PC-9 (cell line): ENCODE measurements around the gene FGF14. TPM values are rescaled to one million over a fixed set of nuclear protein-coding genes. Genes with fewer than 3 reads are reported as not detected.

Source experiments
- BruUV-seq: library from RNA; stranded (reverse); fragments of 400-500 nt; replicated peaks from 2 replicates; lab custom pipeline; 2021; lab: Mats Ljungman, UMichigan
- CTCF ChIA-PET: fragments of 300-600 bp; sonication (Branson Sonifier 250); formaldehyde crosslinking; loops from one replicate; lab custom pipeline; 2022; ENCODE audit warnings: antibody characterized with exemption; lab: Charles Lee
- POLR2A ChIA-PET: fragments of 300-600 bp; sonication (Branson Sonifier 250); formaldehyde crosslinking; loops from one replicate; lab custom pipeline; 2022; ENCODE audit warnings: antibody characterized with exemption; ENCODE audit not compliant: unreplicated experiment; lab: Charles Lee
- DNase-seq, 2 experiments: peaks; one replicate each; pipeline versions ENCODE4 v3.0.0 to v3.0.0-alpha.2; 2015 to 2022; ENCODE audit warnings: mixed read lengths in 1 of 2
- H2AFZ ChIP-seq: fragments of 200-600 bp; sonication (generic); 2 replicates; pipeline ENCODE4 v1.8.1; 2017; ENCODE audit warnings: antibody characterized with exemption
- H3F3A ChIP-seq: fragments of 200-600 bp; sonication (generic); 2 replicates; pipeline ENCODE4 v1.8.1; 2017; ENCODE audit warnings: antibody characterized with exemption, mild to moderate bottlenecking, low read depth; ENCODE audit not compliant: insufficient read depth
- H3K27ac ChIP-seq: fragments of 200-600 bp; sonication (generic); 2 replicates; pipeline ENCODE4 v1.6.1; 2016; ENCODE audit warnings: mixed run types
- H3K27me3 ChIP-seq: fragments of 200-600 bp; sonication (generic); 2 replicates; pipeline ENCODE4 v1.6.1; 2016; ENCODE audit warnings: low read depth, mixed run types; ENCODE audit not compliant: insufficient read depth
- H3K36me3 ChIP-seq: fragments of 200-600 bp; sonication (generic); 2 replicates; pipeline ENCODE4 v1.6.1; 2016; ENCODE audit warnings: low read depth, mixed run types
- H3K4me1 ChIP-seq: fragments of 200-600 bp; sonication (generic); replicated peaks from 2 replicates; pipeline ENCODE4 v1.6.1; 2016; ENCODE audit warnings: mixed run types; ENCODE audit not compliant: insufficient read depth
- H3K4me2 ChIP-seq: fragments of 200-600 bp; sonication (generic); 2 replicates; pipeline ENCODE4 v1.6.1; 2017; ENCODE audit warnings: mixed run types
- H3K4me3 ChIP-seq: fragments of 200-600 bp; sonication (generic); 2 replicates; pipeline ENCODE4 v1.6.1; 2016; ENCODE audit warnings: mixed run types
- H3K79me2 ChIP-seq: fragments of 200-600 bp; sonication (generic); 2 replicates; pipeline ENCODE4 v1.6.1; 2017; ENCODE audit warnings: low read depth, mixed run types
- H3K9me2 ChIP-seq: fragments of 200-600 bp; sonication (generic); 2 replicates; pipeline ENCODE4 v1.8.1; 2017; ENCODE audit warnings: mild to moderate bottlenecking; ENCODE audit not compliant: insufficient read depth
- H3K9me3 ChIP-seq: fragments of 200-600 bp; sonication (generic); 2 replicates; pipeline ENCODE4 v1.8.1; 2016; ENCODE audit warnings: low read depth; ENCODE audit not compliant: insufficient read depth
- H4K20me1 ChIP-seq: fragments of 200-600 bp; sonication (generic); 2 replicates; pipeline ENCODE4 v1.8.1; 2017; ENCODE audit not compliant: insufficient read depth
- EZH2 ChIP-seq: fragments of 200-600 bp; sonication (generic); IDR thresholded peaks from 2 replicates; pipeline ENCODE4 v1.8.0; 2017; ENCODE audit warnings: antibody characterized with exemption, low read depth
- intact Hi-C: fragments of 100-400 bp; cut with micrococcal nuclease; formaldehyde crosslinking; loops from one replicate; pipeline ENCODE4 v1.10.0; 2022; ENCODE audit not compliant: unreplicated experiment
- total RNA-seq: library from RNA; stranded (reverse); gene quantifications from 2 replicates; pipeline ENCODE4 v1.2.3, GENCODE V29; 2021
- TF ChIP-seq, protein P1 (sequence below): fragments of 200-600 bp; sonication (generic); conservative IDR thresholded peaks from 2 replicates; pipeline ENCODE4 v1.6.1; 2017; ENCODE audit warnings: mixed run types, antibody characterized with exemption, mild to moderate bottlenecking, moderate library complexity

Gene FGF14
- total RNA-seq, 1 experiment from 2014 or later = not detected

DNA sequence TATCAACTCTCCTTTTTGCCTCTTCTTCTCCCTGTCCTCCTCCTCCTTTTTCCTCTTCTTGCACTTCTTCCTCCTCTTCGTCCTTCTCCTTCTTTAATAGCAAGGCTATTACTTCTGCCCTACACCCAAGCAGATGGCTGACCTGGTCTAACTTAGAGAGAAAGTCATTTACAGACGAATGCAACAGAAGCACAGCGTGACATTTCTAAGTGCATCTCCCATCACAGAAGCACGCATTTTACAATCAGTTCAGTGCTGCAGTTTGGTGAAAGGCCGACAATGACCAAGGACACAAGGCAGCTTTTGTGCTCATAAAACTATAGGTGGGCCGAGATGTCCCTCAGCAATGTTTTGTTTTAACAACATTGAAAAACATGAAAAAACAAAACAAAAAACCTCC is 231.5 kb downstream of the FGF14 start:
- H3K27me3 ChIP-seq = peaks cover 16% of the 10 kb centered on the region
- CTCF ChIA-PET = no interaction called here
- no peak overlapping the region for H3K4me2 ChIP-seq
- no peak for DNase-seq
- H3K27ac ChIP-seq = no peak overlapping the region
- intact Hi-C loops = no loop called here
- H3K9me2 ChIP-seq = no peaks in the 10 kb centered on the region
- no peaks in the 10 kb centered on the region for H4K20me1 ChIP-seq
- no peak for TF ChIP-seq EZH2
- TF ChIP-seq, protein P1, sequence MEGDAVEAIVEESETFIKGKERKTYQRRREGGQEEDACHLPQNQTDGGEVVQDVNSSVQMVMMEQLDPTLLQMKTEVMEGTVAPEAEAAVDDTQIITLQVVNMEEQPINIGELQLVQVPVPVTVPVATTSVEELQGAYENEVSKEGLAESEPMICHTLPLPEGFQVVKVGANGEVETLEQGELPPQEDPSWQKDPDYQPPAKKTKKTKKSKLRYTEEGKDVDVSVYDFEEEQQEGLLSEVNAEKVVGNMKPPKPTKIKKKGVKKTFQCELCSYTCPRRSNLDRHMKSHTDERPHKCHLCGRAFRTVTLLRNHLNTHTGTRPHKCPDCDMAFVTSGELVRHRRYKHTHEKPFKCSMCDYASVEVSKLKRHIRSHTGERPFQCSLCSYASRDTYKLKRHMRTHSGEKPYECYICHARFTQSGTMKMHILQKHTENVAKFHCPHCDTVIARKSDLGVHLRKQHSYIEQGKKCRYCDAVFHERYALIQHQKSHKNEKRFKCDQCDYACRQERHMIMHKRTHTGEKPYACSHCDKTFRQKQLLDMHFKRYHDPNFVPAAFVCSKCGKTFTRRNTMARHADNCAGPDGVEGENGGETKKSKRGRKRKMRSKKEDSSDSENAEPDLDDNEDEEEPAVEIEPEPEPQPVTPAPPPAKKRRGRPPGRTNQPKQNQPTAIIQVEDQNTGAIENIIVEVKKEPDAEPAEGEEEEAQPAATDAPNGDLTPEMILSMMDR = no peak
- no peaks in the 10 kb centered on the region for H3F3A ChIP-seq
- H3K4me1 ChIP-seq = no peaks in the 10 kb centered on the region
- POLR2A ChIA-PET = no interaction called here
- H3K9me3 ChIP-seq = no peaks in the 10 kb centered on the region
- H3K79me2 ChIP-seq = no peaks in the 10 kb centered on the region
- no peak overlapping the region for H3K4me3 ChIP-seq
- no peak overlapping the region for H2AFZ ChIP-seq
- BruUV-seq = no TSS peak
- no peaks in the 10 kb centered on the region for H3K36me3 ChIP-seq

DNA sequence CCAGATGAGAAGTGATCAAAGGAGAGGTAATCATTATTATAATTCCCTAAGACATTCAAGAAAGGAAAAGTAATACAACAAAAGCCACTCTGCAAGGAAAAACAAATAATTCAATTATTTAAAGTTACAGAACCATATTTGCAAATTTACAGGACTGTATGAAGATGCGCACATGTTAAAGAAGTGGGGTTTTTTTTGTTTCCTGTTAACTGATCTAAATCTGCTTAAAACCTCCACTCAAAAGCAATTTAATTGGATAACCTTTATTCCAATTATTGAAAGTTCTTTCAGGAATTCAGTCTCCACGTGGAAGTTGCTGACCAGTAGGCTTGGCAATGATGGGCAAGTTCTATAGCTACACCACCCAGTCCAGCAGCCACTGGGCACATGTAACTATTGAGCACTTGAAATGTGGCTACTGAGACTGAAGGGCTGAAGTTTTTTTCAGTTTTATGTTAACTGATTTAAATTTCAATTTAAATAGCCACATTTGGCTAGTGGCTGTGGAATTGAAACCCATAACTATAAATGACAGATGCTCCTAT is 232.3 kb downstream of the FGF14 start:
- Histone ChIP-seq H3K27ac (no peak overlapping the region), H3K4me1 (no peaks in the 10 kb centered on the region), H3K9me2 (no peaks in the 10 kb centered on the region), H3F3A (no peaks in the 10 kb centered on the region), H4K20me1 (no peaks in the 10 kb centered on the region), H3K79me2 (no peaks in the 10 kb centered on the region), H3K9me3 (no peaks in the 10 kb centered on the region), H3K4me2 (no peak overlapping the region), H3K27me3 (peaks cover 16% of the 10 kb centered on the region), H2AFZ (no peak overlapping the region), H3K4me3 (no peak overlapping the region), H3K36me3 (no peaks in the 10 kb centered on the region)
- DNase-seq = no peak
- no peak for TF ChIP-seq EZH2
- TF ChIP-seq, protein P1 = no peak
- ChIA-PET CTCF (no interaction called here), POLR2A (no interaction called here)
- BruUV-seq = no TSS peak
- intact Hi-C loops = no loop called here

DNA sequence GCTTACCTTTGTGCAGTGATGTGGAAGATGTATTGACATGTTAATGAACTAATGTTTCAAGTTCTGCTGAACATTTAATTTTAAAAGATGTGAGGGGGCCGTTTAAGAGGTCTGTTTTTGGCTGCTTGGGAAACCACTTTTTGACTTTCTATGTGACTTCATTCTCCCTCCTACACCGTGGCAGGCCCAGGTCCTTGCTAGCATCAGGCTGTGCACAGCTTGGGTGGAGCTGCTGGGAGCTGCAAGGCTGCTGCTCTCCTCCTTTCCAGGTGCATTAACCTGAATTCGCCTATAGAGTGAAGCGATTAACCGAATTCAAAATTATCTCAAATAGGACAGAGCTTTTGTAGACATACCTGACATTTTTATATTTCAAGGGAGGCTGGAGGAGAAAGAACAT is 249.1 kb downstream of the FGF14 start:
- Histone ChIP-seq H3K36me3 (no peaks in the 10 kb centered on the region), H3K4me2 (no peak overlapping the region), H4K20me1 (no peaks in the 10 kb centered on the region), H2AFZ (no peak overlapping the region), H3K79me2 (no peaks in the 10 kb centered on the region), H3K9me3 (no peaks in the 10 kb centered on the region), H3K27me3 (peaks cover 14% of the 10 kb centered on the region; the same call in 1 of the 2 replicates), H3K4me1 (no peaks in the 10 kb centered on the region), H3K9me2 (no peaks in the 10 kb centered on the region), H3K4me3 (no peak overlapping the region), H3F3A (no peaks in the 10 kb centered on the region), H3K27ac (no peak overlapping the region)
- BruUV-seq = no TSS peak
- ChIA-PET POLR2A (no interaction called here), CTCF (no interaction called here)
- DNase-seq = no peak
- TF ChIP-seq EZH2 = no peak
- TF ChIP-seq, protein P1 = no peak
- intact Hi-C loops = no loop called here
